AG10803 (cell line): ENCODE results near the gene DSCAML1.
A peak's percentile ranks its signal among the peaks of the same experiment; 100 is the strongest.

ENCODE experiments used
- DNase-seq: peaks from one replicate; pipeline ENCODE4 v3.0.0; 2010; ENCODE audit warnings: low read depth
- H3K4me3 ChIP-seq: 2 replicates; pipeline ENCODE4 v1.5.1; 2011; ENCODE audit warnings: mild to moderate bottlenecking, low read length, control low read depth
- CTCF ChIP-seq: conservative IDR thresholded peaks from 2 replicates; pipeline ENCODE4 v1.5.1; 2011; ENCODE audit warnings: mild to moderate bottlenecking, low read length, control low read depth, inconsistent platforms

The DSCAML1 gene

GRCh38 chr11:117443266-117444186 lies 353.5 kb downstream of the DSCAML1 start:
- TF ChIP-seq CTCF: peak; percentile 54

GRCh38 chr11:117442869-117443239 lies 354.2 kb downstream of the DSCAML1 start:
- no peak for DNase-seq
- TF ChIP-seq CTCF: no peak
- H3K4me3 ChIP-seq: no peak overlapping the region

More at GRCh38 chr11:117443266-117444186, 353.5 kb downstream of the DSCAML1 start:
- peak; percentile 27 for DNase-seq
- H3K4me3 ChIP-seq: no peak overlapping the region

- no peak for DNase-seq
- TF ChIP-seq CTCF: no peak
- H3K4me3 ChIP-seq: no peak overlapping the region
Measured at GRCh38 chr11:117442049-117442868, 354.8 kb downstream of the DSCAML1 start.

- TF ChIP-seq CTCF: no peak
- no peak overlapping the region for H3K4me3 ChIP-seq
- no peak for DNase-seq
Measured at GRCh38 chr11:117441146-117441975, 355.7 kb downstream of the DSCAML1 start.

GRCh38 chr11:117440258-117440657 lies 356.8 kb downstream of the DSCAML1 start:
- TF ChIP-seq CTCF: no peak
- H3K4me3 ChIP-seq: no peak overlapping the region
- DNase-seq: no peak

- no peak for TF ChIP-seq CTCF
- no peak overlapping the region for H3K4me3 ChIP-seq
- DNase-seq: no peak
Measured at GRCh38 chr11:117439256-117439655, 357.8 kb downstream of the DSCAML1 start.
